GM12872 (cell line): Measurements from ENCODE around the gene GUCD1.

Experiments used
- TF ChIP-seq, protein P1 (sequence below): IDR thresholded peaks from 3 replicates; pipeline ENCODE4 v1.5.1; 2011; ENCODE audit warnings: low read depth, mild to moderate bottlenecking, low read length, moderate library complexity; ENCODE audit not compliant: insufficient read depth

The GUCD1 gene

DNA sequence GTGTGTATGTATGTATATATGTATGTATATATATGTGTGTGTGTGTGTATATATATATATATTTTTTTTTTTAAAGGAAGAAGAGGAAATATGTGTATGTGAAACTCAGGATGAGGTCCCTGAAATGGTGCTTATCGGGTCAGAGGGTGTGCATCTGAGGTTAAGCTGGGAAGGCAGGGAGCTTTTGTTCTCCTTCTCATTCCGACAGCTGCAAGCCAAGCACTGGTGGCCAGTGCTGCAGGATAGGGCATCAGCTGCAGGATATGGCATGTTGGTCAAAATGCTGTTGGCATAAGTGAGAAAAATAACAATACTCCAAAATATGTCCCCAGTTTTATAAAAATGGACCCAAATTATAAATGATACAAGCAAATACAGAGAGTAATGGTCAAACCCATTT lies 8.3 kb upstream of the GUCD1 start:
- TF ChIP-seq, protein P1, sequence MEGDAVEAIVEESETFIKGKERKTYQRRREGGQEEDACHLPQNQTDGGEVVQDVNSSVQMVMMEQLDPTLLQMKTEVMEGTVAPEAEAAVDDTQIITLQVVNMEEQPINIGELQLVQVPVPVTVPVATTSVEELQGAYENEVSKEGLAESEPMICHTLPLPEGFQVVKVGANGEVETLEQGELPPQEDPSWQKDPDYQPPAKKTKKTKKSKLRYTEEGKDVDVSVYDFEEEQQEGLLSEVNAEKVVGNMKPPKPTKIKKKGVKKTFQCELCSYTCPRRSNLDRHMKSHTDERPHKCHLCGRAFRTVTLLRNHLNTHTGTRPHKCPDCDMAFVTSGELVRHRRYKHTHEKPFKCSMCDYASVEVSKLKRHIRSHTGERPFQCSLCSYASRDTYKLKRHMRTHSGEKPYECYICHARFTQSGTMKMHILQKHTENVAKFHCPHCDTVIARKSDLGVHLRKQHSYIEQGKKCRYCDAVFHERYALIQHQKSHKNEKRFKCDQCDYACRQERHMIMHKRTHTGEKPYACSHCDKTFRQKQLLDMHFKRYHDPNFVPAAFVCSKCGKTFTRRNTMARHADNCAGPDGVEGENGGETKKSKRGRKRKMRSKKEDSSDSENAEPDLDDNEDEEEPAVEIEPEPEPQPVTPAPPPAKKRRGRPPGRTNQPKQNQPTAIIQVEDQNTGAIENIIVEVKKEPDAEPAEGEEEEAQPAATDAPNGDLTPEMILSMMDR: no peak

DNA sequence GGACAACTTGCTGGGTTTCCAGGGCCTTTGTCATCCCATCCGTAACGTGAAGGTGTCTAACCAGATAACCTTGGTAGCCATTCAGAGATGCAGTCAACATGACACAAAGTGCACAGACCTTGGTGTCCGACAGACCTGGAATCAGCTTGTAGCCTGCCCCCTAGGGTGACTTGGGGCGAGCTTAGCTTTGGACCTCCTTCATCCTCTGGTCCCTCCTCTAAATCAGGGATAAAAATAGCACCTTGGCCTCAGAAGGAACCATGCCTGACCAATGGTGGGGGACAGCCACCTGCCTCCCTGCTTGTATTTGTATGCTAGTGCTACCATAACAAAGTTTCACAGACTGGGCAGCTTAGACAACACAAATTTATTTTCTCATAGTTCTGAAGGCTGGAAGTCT lies 4.5 kb upstream of the GUCD1 start:
- TF ChIP-seq, protein P1: no peak

DNA sequence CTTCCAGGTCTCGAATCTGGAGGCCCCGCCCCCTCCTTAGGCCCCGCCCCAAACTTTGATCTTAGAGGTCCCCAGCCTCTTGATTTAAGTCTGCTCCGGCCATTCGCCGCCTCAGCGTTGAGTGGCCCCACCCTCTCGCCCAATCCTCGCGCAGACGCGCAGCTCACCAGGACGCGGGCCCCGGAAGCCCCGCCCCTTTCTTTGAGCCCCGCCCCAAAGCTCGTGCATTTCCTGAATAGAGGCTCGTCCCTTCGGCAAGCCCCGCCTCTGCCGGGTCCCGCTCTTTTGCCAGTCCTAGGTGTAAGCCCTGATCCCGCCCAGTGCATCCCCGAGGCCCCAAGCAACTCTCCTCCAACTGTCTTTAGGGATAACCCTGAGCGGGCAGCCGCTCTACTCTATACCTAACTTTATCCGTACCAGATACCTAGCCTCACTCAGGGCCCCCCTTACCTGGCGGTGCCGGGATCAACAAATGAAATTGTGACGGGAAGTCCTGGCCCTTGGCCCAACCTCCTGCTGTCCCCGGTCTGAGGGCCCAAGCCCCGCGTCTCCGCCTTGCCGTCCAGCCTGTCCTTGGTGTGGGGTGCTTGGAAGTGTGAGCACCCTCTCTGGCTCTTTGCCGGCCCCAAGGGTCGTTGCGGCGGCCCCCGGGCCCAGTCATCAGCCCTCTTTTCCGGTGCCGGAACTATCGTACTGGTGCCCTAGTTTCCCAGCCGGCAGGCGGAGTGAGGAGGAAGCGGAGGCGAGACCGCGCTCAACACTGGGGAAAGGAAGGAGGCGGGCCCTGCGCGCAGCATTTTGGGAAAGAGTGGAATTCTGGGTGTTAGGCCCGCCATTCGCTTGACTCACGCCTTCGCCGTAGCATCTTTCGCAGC lies 464 bp upstream of the GUCD1 start, which contains the start of gene SNRPD3:
Gene SNRPD3, plus strand, starts transcription at position 835 of the 875 bp plus-strand sequence. CDS start 1,676 bp downstream, outside the sequence.
- TF ChIP-seq, protein P1: no peak

DNA sequence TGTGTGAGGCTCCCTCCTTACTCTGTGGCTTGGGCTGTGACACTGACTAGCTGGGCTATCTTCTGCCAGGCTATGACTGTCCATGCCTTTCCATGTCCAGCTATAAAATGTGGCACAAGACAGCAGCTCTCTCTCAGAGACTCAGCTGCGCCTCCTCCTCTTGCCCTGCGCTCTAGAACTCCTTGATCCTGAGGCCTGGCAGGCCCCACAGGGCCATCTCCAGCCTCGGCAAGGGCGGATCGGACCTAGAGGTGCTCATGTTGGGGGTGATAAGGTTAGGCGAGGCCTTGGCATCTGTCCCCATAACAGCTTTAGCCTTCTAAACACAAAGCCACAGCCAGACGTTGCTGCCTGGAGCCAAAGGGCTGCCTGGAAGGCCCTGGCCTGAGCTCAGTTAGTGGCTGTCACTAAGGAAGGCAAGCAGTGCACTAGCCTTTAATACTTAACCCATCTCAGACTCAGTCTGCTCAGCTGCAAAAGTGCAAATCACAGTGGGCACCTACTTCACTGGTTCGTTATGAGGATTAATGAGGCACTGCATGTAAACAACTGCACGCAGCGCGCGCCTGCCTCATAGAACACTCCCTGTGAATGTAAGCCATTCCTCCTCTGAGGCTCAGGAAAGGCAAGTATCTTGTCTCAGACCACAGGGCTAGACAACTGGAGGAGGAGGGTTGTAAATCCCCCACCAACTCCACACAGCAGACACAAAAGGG lies 1.2 kb downstream of the GUCD1 start:
- TF ChIP-seq, protein P1: no peak

DNA sequence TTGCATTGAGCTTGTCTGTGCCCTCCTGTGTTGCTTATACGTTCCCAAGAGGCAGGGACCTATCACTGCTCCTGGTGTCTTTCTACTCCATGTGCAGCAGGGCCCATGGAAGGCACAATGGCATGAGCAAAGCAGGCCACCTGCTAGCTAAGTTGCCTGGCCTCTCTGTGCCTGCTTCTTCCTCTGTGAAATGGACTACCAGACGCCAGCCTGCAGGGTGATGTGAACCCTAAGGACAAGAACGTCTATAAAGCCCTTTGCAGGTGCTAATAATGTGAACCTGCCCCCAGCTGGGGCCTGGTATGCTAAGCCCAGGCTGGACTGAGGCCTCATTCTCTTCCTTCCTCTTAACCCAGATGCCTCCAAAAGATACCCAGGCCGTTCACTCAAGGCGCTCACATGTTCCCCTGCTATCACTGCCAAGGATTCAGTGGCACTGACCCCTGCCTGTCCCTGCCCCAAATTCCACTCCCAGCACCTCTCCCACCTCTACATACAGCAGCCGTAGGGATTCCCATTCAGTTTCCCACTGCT lies 4.0 kb downstream of the GUCD1 start:
- TF ChIP-seq, protein P1: no peak

DNA sequence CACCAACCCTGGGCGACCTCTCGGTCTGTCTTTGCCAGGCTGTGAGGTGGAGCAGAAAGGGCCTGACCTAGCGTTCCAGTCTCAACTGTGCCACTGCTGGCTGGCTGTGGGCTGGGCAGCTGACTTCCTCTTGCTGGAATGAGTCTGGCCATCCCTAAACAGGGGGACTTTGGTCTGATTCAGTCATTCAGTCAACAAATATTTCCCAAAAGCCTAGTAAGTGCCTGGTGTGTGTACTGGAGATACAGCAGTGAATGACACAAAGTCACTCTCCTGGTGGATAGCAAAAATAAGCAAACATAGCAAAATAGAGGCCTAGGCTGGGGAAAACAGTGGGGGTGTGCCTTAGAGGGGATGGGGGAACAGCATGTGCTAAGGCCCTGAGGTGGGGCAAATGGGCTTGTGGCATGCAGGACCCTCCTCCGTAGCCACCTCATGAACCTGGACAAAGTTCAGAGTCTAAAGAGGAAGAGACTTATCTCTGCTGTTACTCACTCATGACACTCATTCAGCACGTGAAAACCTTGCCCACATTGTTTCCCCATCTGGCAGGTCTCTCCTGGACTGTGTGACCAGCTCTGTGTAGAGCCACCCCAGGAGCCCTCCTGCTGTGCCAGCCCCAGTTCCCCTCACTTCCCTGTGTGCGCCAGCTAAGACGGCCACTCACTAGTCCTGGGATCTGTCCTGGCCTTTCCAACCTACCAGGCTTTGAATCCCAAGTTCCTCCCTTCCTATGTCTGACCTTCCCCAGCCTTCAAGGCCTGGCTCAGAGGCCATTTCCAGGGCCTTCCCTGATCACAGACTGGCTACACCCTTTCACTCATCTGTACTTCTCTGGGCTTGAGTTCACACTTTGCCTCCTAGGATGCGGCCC lies 4.7 kb downstream of the GUCD1 start:
- TF ChIP-seq, protein P1: no peak
